BJ (cell line): ENCODE data around the gene KCND3. TPM values are rescaled to one million over a fixed set of nuclear protein-coding genes. Genes with fewer than 3 reads are reported as not detected.

Source experiments
- CTCF ChIA-PET: fragments of 350-600 bp; formaldehyde crosslinking; extraction: SDS; loops from one replicate; lab custom pipeline; 2021; ENCODE audit warnings: antibody characterized with exemption, inconsistent platforms; lab: Yijun Ruan, JAX
- POLR2A ChIA-PET: fragments of 300-600 bp; sonication (Branson Sonifier 250); formaldehyde crosslinking; extraction: SDS; loops from one replicate; lab custom pipeline; 2021; ENCODE audit warnings: antibody characterized with exemption; lab: Charles Lee
- DNase-seq: peaks from one replicate; pipeline ENCODE4 v3.0.0-alpha.2; 2011; ENCODE audit warnings: low read depth
- H3K27me3 ChIP-seq: 2 replicates; pipeline ENCODE4 v1.6.0; 2011; ENCODE audit warnings: low read length; ENCODE audit not compliant: control insufficient read depth, insufficient read depth
- H3K36me3 ChIP-seq: 2 replicates; pipeline ENCODE4 v1.5.1; 2011; ENCODE audit warnings: low read length; ENCODE audit not compliant: control insufficient read depth, insufficient read depth
- H3K4me3 ChIP-seq: 2 replicates; pipeline ENCODE4 v1.5.1; 2011; ENCODE audit warnings: low read depth, mild to moderate bottlenecking, control low read depth, low read length
- polyA plus RNA-seq: library from polyadenylated mRNA; depleted of rRNA; stranded (reverse); fragments of >200 nt; gene quantifications from 2 replicates; pipeline ENCODE4 v1.2.3, GENCODE V29; 2011
- TF ChIP-seq, protein P1 (sequence below): IDR thresholded peaks from 2 replicates; pipeline ENCODE4 v1.5.1; 2011; ENCODE audit warnings: low read depth, mild to moderate bottlenecking, control low read depth, inconsistent platforms, low read length, moderate library complexity; ENCODE audit not compliant: insufficient read depth

Gene KCND3
- polyA plus RNA-seq, 1 experiment, result 3.6 TPM

DNA sequence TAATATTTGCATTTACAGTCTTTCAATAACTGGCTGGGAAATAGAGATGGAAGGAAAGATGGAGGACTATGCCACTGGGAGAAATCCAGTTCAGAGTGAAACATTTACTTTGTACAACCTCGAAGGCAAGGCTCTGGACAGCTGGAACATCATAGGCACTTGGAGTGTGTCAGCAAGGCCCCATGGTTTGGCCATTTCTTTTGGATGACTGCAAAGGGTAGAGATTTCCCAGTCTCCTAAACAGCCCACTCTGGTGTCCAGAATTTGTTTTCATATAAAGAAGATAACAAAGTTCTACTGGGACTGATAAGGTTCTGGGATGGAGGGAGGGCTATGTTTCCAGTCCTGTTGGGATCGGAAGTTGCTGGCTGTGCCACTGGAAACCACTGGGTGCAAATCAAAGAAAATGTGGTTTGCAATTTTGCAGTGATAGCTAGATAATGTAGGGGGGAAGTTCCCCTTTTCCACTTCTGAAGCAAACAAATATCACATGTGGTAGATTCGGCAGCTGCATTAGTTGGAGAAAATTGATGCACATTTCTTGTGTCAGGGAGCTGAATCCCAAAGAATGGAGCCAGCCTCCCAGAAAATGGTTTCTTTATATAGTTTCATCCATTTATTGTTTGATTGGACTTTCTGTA, 16.2 kb downstream of the KCND3 start:
- H3K36me3 ChIP-seq, result no peaks in the 10 kb centered on the region
- DNase-seq, result no peak
- ChIA-PET POLR2A (no interaction called here), CTCF (no interaction called here)
- TF ChIP-seq, protein P1, sequence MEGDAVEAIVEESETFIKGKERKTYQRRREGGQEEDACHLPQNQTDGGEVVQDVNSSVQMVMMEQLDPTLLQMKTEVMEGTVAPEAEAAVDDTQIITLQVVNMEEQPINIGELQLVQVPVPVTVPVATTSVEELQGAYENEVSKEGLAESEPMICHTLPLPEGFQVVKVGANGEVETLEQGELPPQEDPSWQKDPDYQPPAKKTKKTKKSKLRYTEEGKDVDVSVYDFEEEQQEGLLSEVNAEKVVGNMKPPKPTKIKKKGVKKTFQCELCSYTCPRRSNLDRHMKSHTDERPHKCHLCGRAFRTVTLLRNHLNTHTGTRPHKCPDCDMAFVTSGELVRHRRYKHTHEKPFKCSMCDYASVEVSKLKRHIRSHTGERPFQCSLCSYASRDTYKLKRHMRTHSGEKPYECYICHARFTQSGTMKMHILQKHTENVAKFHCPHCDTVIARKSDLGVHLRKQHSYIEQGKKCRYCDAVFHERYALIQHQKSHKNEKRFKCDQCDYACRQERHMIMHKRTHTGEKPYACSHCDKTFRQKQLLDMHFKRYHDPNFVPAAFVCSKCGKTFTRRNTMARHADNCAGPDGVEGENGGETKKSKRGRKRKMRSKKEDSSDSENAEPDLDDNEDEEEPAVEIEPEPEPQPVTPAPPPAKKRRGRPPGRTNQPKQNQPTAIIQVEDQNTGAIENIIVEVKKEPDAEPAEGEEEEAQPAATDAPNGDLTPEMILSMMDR, result no peak
- no peaks in the 10 kb centered on the region; the same call in 1 of the 2 replicates for H3K27me3 ChIP-seq
- no peak overlapping the region for H3K4me3 ChIP-seq

DNA sequence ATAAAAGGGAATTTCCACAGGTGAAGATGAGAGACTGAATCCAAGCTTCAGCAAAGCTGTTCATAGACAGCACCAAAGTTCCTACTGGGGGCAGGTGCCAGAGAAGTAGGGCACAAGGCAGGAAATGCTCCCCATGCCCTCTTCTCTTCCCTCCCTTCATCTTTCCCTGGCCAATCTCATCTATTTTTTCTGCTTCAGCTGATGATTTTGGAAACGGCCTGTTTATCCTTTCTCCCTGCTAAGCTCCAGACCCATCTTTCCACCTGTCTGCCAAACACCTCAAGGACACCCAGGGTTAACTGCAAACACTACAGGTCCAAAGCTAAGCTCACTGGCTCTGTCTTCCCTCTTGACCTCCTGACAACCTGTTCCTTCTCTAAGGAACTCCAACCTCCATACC, 18.1 kb downstream of the KCND3 start:
- TF ChIP-seq, protein P1, result no peak
- CTCF ChIA-PET, result interaction anchor here (0.9 kb wide), 1 partner anchor 21 kb away, joined by 3 read pairs; no protein-coding TSS in a partner anchor
- Histone ChIP-seq H3K27me3 (no peaks in the 10 kb centered on the region), H3K36me3 (no peaks in the 10 kb centered on the region), H3K4me3 (no peak overlapping the region)
- POLR2A ChIA-PET, result no interaction called here
- DNase-seq, result no peak

DNA sequence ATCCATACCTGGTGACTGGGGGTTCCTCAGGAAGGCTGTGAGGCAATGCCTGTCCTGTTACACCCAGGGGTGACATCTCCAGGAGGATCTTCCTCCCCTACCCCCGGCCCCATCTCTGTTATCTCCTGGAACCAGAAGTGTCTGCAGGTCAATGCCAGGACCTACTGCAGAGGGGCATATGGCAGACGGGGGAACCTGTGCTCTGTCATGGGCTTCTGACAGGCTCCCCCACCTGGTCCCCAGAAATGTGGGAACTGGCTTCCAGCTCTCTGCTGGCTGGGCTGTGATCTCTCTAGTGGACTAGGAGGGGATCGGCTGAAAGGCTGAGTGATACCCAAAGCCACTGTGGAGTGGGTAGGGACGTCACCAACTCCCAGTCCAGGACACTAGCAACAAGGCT, 21.0 kb downstream of the KCND3 start:
- no peaks in the 10 kb centered on the region for H3K27me3 ChIP-seq
- CTCF ChIA-PET, result no interaction called here

DNA sequence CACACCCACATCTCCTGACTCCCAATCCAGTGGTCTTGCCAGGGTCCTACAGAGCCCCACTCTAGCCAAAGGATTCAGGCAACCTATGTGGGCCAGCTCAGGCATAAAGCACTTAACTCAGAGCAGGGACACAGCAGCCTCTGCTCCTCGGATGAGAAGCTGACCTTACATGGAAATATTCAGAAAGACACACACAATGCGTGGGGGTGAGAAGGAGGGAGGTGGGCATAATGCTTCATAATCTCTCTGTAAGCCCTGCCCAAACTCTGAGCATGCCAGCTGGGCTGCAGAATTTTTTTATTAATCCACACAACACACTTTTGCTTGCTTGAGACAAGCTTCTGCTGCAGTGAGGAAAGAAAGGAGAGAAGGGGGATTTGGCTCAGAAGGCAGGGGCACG, 21.6 kb downstream of the KCND3 start:
- DNase-seq, result no peak
- no peaks in the 10 kb centered on the region for H3K27me3 ChIP-seq
- no peak overlapping the region for H3K4me3 ChIP-seq
- CTCF ChIA-PET, result no interaction called here
- no peaks in the 10 kb centered on the region for H3K36me3 ChIP-seq
- TF ChIP-seq, protein P1, result no peak
- POLR2A ChIA-PET, result no interaction called here

More for the DNA sequence above, 21.0 kb downstream of the KCND3 start:
- TF ChIP-seq, protein P1, result no peak
- no peak overlapping the region for H3K4me3 ChIP-seq
- DNase-seq, result no peak
- POLR2A ChIA-PET, result no interaction called here
- no peaks in the 10 kb centered on the region for H3K36me3 ChIP-seq

DNA sequence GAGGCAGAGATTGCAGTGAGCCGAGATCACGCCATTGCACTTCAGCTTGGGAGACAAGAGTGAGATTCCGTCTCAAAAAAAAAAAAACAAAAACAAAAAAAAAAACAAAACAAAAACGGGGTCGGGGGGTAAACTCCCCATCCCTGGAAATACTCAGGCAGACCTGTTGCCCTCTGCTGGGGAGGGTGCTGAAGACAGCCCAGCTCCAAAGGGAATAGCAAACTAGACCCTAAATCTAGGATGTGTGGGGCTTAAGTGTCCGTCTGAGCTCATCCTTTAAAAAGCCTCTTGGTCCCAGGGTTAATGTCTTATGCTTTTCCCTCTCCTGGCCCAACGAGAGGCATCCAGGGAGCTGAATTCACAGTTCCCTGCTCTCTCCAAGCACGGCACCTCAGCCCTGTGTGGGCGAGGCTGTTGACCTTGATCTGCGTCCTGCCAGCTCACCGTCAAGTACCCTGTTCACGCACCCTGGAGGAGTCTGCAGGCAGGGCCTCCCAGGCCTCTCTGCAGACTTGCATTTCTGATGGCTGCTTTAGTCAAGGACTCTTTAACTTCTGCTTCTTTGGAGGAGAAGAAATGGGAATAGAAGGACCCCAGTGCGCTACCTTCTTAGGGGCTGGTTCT, 22.3 kb downstream of the KCND3 start:
- ChIA-PET CTCF (no interaction called here), POLR2A (no interaction called here)
- TF ChIP-seq, protein P1, result no peak
- Histone ChIP-seq H3K27me3 (no peaks in the 10 kb centered on the region), H3K4me3 (no peak overlapping the region), H3K36me3 (no peaks in the 10 kb centered on the region)
- DNase-seq, result no peak
